WTC11 (cell line): ENCODE measurements around the gene WNK1. TPM values are rescaled to one million over a fixed set of nuclear protein-coding genes. Genes with fewer than 3 reads are reported as not detected.

ENCODE experiments used
- ATAC-seq: fragments of 200-7000 bp; cut with Tn5 transposase; 2 replicates; pipeline ENCODE4 v1.10.0; 2021; ENCODE audit warnings: mild to moderate bottlenecking, moderate library complexity
- CTCF ChIA-PET: fragments of 300-600 bp; sonication (Branson Sonifier 250); formaldehyde crosslinking; loops from one replicate; lab custom pipeline; 2021; ENCODE audit warnings: antibody characterized with exemption; lab: Charles Lee
- POLR2A ChIA-PET: fragments of 350-600 bp; sonication (Branson Sonifier 250); formaldehyde crosslinking; loops from one replicate; lab custom pipeline; 2021; ENCODE audit warnings: antibody characterized with exemption; lab: Charles Lee
- DNase-seq: peaks from one replicate; pipeline ENCODE4 v3.0.0; 2021; ENCODE audit warnings: low spot score
- H3K27ac Mint-ChIP-seq: 2 replicates; pipeline ENCODE4 v1.8.0; 2021; ENCODE audit warnings: mixed read lengths
- H3K27me3 Mint-ChIP-seq: 2 replicates; pipeline ENCODE4 v1.8.0; 2021; ENCODE audit warnings: low read depth, mild to moderate bottlenecking, moderate library complexity, mixed read lengths
- H3K36me3 Mint-ChIP-seq: 2 replicates; pipeline ENCODE4 v1.8.0; 2021; ENCODE audit warnings: mixed read lengths
- H3K4me1 Mint-ChIP-seq: 2 replicates; pipeline ENCODE4 v1.8.0; 2022; ENCODE audit warnings: mixed read lengths
- H3K4me3 Mint-ChIP-seq: 2 replicates; pipeline ENCODE4 v1.8.0; 2021; ENCODE audit warnings: mild to moderate bottlenecking, moderate library complexity, mixed read lengths
- H3K9me3 Mint-ChIP-seq: 2 replicates; pipeline ENCODE4 v1.8.0; 2021; ENCODE audit warnings: mixed read lengths
- ATF1 ChIP-seq: sonication (generic); formaldehyde crosslinking; IDR thresholded peaks from 2 replicates; pipeline ENCODE4 v1.8.1; 2023; ENCODE audit warnings: mild to moderate bottlenecking, moderate library complexity, missing genetic modification reagents
- ELF4 ChIP-seq: sonication (generic); formaldehyde crosslinking; IDR thresholded peaks from 2 replicates; pipeline ENCODE4 v1.8.1; 2022; ENCODE audit warnings: low read depth, mild to moderate bottlenecking, moderate library complexity, missing genetic modification reagents
- FOXP1 ChIP-seq: sonication (generic); formaldehyde crosslinking; IDR thresholded peaks from 2 replicates; pipeline ENCODE4 v1.8.0; 2022; ENCODE audit warnings: missing genetic modification reagents, mild to moderate bottlenecking, moderate library complexity, borderline replicate concordance
- NFYB ChIP-seq: sonication (generic); formaldehyde crosslinking; conservative IDR thresholded peaks from 2 replicates; pipeline ENCODE4 v1.8.0; 2022; ENCODE audit warnings: low read depth, missing genetic modification reagents
- NR1H2 ChIP-seq: sonication (generic); formaldehyde crosslinking; IDR thresholded peaks from 2 replicates; pipeline ENCODE4 v1.9.0; 2021; ENCODE audit warnings: mild to moderate bottlenecking, moderate library complexity, missing genetic modification reagents
- NR2C2 ChIP-seq: sonication (generic); formaldehyde crosslinking; IDR thresholded peaks from 2 replicates; pipeline ENCODE4 v1.8.0; 2022; ENCODE audit warnings: mild to moderate bottlenecking, missing genetic modification reagents
- NR3C1 ChIP-seq: sonication (generic); formaldehyde crosslinking; conservative IDR thresholded peaks from 2 replicates; pipeline ENCODE4 v1.8.1; 2023; ENCODE audit warnings: low read depth, mild to moderate bottlenecking, missing genetic modification reagents
- RELA ChIP-seq: sonication (generic); formaldehyde crosslinking; IDR thresholded peaks from 2 replicates; pipeline ENCODE4 v1.8.1; 2022; ENCODE audit warnings: missing genetic modification reagents, mild to moderate bottlenecking, borderline replicate concordance
- RORB ChIP-seq: fragments of 250-450 bp; sonication (Bioruptor Pico); IDR thresholded peaks from 2 replicates; pipeline ENCODE4 v1.9.0; 2021; ENCODE audit warnings: mild to moderate bottlenecking
- SP1 ChIP-seq: sonication (generic); formaldehyde crosslinking; conservative IDR thresholded peaks from 2 replicates; pipeline ENCODE4 v1.8.1; 2022; ENCODE audit warnings: missing genetic modification reagents
- ZBTB21 ChIP-seq: sonication (generic); formaldehyde crosslinking; IDR thresholded peaks from 2 replicates; pipeline ENCODE4 v1.8.1; 2023; ENCODE audit warnings: mild to moderate bottlenecking, missing genetic modification reagents, borderline replicate concordance
- ZNF416 ChIP-seq: fragments of 250-450 bp; sonication (Bioruptor Pico); IDR thresholded peaks from 2 replicates; pipeline ENCODE4 v1.9.0; 2021; ENCODE audit warnings: mild to moderate bottlenecking, inconsistent platforms
- ZNF423 ChIP-seq: fragments of 250-450 bp; sonication (Bioruptor Pico); IDR thresholded peaks from 2 replicates; pipeline ENCODE4 v2.1.2; 2022; ENCODE audit warnings: mild to moderate bottlenecking, moderate library complexity
- ZNF671 ChIP-seq: fragments of 250-450 bp; sonication (Bioruptor Pico); IDR thresholded peaks from 2 replicates; pipeline ENCODE4 v1.8.0; 2021; ENCODE audit warnings: mild to moderate bottlenecking
- total RNA-seq: library from RNA; stranded (reverse); gene quantifications from 3 replicates; pipeline ENCODE4 v1.2.3, GENCODE V29; 2021
- TF ChIP-seq, protein P1 (sequence below): sonication (generic); formaldehyde crosslinking; conservative IDR thresholded peaks from 2 replicates; pipeline ENCODE4 v1.8.1; 2022; ENCODE audit warnings: mild to moderate bottlenecking, missing genetic modification reagents
- TF ChIP-seq, protein P2 (sequence below): sonication (generic); formaldehyde crosslinking; IDR thresholded peaks from 2 replicates; pipeline ENCODE4 v1.8.0; 2022; ENCODE audit warnings: mild to moderate bottlenecking, missing genetic modification reagents
- TF ChIP-seq, protein P3 (sequence below): sonication (generic); formaldehyde crosslinking; IDR thresholded peaks from 2 replicates; pipeline ENCODE4 v1.8.1; 2023; ENCODE audit warnings: mild to moderate bottlenecking, missing genetic modification reagents, borderline replicate concordance
- TF ChIP-seq, protein P4 (sequence below): sonication (generic); formaldehyde crosslinking; IDR thresholded peaks from 2 replicates; pipeline ENCODE4 v1.8.0; 2022; ENCODE audit warnings: mild to moderate bottlenecking, missing genetic modification reagents
- TF ChIP-seq, protein P5 (sequence below): fragments of 250-450 bp; sonication (Bioruptor Pico); IDR thresholded peaks from 2 replicates; pipeline ENCODE4 v1.9.0; 2021; ENCODE audit warnings: moderate library complexity, mild to moderate bottlenecking, inconsistent platforms, borderline replicate concordance
- TF ChIP-seq, protein P6 (sequence below): sonication (generic); formaldehyde crosslinking; IDR thresholded peaks from 2 replicates; pipeline ENCODE4 v1.8.0; 2022; ENCODE audit warnings: mild to moderate bottlenecking, missing genetic modification reagents
- TF ChIP-seq, protein P7 (sequence below): sonication (generic); formaldehyde crosslinking; IDR thresholded peaks from 2 replicates; pipeline ENCODE4 v1.8.0; 2022; ENCODE audit warnings: mild to moderate bottlenecking, missing genetic modification reagents

The WNK1 gene
- total RNA-seq, 1 experiment from 2014 or later, result 118 TPM

DNA sequence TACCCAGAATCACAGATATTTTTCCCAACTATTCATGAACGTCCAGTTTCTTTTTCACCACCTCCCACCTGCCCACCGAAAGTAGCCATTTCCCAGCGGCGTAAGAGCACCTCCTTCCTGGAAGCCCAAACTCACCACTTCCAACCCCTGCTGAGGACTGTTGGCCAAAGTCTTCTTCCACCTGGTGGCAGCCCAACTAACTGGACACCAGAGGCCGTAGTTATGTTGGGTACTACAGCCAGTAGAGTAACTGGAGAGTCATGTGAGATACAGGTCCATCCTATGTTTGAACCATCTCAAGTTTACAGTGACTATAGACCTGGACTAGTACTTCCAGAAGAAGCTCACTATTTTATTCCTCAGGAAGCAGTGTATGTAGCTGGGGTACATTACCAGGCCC, 115.5 kb downstream of the WNK1 start (continued):
- TF ChIP-seq NR3C1 (CRISPR knock-in tag) (no peak), NR1H2 (CRISPR knock-in tag) (no peak), ELF4 (CRISPR knock-in tag) (no peak), RELA (CRISPR knock-in tag) (no peak), RORB (no peak), ZNF416 (no peak)
- TF ChIP-seq, protein P1, sequence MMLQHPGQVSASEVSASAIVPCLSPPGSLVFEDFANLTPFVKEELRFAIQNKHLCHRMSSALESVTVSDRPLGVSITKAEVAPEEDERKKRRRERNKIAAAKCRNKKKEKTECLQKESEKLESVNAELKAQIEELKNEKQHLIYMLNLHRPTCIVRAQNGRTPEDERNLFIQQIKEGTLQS (CRISPR knock-in tag), result no peak
- TF ChIP-seq, all 79 proteins: peak for 0

DNA sequence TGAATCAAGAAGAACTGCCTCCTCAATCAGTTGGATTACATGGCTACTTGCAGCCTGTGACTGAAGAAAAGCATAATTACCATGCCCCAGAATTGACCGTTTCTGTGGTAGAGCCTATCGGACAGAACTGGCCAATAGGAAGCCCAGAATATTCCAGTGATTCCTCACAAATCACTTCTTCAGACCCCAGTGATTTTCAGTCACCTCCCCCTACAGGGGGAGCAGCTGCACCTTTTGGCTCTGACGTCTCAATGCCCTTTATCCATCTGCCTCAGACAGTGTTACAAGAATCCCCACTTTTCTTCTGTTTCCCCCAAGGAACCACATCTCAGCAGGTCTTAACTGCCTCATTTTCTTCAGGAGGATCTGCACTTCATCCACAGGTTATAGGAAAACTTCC, 116.3 kb downstream of the WNK1 start:
- no peak overlapping the region for H3K4me3 Mint-ChIP-seq
- no peak for TF ChIP-seq FOXP1 (CRISPR knock-in tag)
- TF ChIP-seq, protein P2, sequence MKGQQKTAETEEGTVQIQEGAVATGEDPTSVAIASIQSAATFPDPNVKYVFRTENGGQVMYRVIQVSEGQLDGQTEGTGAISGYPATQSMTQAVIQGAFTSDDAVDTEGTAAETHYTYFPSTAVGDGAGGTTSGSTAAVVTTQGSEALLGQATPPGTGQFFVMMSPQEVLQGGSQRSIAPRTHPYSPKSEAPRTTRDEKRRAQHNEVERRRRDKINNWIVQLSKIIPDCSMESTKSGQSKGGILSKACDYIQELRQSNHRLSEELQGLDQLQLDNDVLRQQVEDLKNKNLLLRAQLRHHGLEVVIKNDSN (CRISPR knock-in tag), result no peak
- TF ChIP-seq, protein P3, sequence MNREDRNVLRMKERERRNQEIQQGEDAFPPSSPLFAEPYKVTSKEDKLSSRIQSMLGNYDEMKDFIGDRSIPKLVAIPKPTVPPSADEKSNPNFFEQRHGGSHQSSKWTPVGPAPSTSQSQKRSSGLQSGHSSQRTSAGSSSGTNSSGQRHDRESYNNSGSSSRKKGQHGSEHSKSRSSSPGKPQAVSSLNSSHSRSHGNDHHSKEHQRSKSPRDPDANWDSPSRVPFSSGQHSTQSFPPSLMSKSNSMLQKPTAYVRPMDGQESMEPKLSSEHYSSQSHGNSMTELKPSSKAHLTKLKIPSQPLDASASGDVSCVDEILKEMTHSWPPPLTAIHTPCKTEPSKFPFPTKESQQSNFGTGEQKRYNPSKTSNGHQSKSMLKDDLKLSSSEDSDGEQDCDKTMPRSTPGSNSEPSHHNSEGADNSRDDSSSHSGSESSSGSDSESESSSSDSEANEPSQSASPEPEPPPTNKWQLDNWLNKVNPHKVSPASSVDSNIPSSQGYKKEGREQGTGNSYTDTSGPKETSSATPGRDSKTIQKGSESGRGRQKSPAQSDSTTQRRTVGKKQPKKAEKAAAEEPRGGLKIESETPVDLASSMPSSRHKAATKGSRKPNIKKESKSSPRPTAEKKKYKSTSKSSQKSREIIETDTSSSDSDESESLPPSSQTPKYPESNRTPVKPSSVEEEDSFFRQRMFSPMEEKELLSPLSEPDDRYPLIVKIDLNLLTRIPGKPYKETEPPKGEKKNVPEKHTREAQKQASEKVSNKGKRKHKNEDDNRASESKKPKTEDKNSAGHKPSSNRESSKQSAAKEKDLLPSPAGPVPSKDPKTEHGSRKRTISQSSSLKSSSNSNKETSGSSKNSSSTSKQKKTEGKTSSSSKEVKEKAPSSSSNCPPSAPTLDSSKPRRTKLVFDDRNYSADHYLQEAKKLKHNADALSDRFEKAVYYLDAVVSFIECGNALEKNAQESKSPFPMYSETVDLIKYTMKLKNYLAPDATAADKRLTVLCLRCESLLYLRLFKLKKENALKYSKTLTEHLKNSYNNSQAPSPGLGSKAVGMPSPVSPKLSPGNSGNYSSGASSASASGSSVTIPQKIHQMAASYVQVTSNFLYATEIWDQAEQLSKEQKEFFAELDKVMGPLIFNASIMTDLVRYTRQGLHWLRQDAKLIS (CRISPR knock-in tag), result no peak
- TF ChIP-seq, protein P4, sequence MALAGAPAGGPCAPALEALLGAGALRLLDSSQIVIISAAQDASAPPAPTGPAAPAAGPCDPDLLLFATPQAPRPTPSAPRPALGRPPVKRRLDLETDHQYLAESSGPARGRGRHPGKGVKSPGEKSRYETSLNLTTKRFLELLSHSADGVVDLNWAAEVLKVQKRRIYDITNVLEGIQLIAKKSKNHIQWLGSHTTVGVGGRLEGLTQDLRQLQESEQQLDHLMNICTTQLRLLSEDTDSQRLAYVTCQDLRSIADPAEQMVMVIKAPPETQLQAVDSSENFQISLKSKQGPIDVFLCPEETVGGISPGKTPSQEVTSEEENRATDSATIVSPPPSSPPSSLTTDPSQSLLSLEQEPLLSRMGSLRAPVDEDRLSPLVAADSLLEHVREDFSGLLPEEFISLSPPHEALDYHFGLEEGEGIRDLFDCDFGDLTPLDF (CRISPR knock-in tag), result no peak
- ATAC-seq (peak; percentile 67), DNase-seq (no peak)
- H3K36me3 Mint-ChIP-seq, result peaks cover 25% of the 10 kb centered on the region
- POLR2A ChIA-PET, result no interaction called here
- no peaks in the 10 kb centered on the region for H3K27me3 Mint-ChIP-seq
- H3K27ac Mint-ChIP-seq, result no peak overlapping the region; the same call in 1 of the 2 replicates
- CTCF ChIA-PET, result interaction anchor here (0.8 kb wide), 1 partner anchor 293 kb away, joined by 3 read pairs; no protein-coding TSS in a partner anchor
- no peaks in the 10 kb centered on the region for H3K4me1 Mint-ChIP-seq
- H3K9me3 Mint-ChIP-seq, result no peaks in the 10 kb centered on the region

DNA sequence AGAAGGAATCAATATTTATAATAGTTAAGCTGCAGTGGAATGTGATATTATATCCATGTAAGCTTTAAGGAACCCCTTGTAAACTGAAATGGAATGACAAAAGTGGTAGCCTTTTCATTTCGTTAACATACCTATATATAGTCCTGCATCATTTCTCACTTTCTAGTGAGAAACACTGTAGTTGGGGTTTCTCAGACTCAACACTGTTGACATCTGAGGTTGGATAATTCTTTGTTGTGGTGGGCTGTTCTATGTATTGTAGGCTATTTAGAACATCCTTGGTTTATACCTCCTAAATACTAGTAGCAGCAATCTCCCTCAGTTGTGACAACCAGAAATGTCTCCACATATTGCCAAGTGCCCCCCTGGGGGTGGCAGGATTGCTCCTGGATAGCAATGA, 118.0 kb downstream of the WNK1 start:
- ATAC-seq, result no peak
- TF ChIP-seq RORB, result no peak
- TF ChIP-seq, protein P1 (CRISPR knock-in tag), result no peak
- TF ChIP-seq ZNF671, result no peak
- no peak for TF ChIP-seq ZBTB21 (CRISPR knock-in tag)
- TF ChIP-seq ATF1 (CRISPR knock-in tag), result no peak
- no peak for TF ChIP-seq ZNF423 (CRISPR knock-in tag)
- TF ChIP-seq, protein P5, sequence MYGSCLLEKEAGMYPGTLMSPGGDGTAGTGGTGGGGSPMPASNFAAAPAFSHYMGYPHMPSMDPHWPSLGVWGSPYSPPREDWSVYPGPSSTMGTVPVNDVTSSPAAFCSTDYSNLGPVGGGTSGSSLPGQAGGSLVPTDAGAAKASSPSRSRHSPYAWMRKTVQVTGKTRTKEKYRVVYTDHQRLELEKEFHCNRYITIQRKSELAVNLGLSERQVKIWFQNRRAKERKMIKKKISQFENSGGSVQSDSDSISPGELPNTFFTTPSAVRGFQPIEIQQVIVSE (CRISPR knock-in tag), result no peak
- TF ChIP-seq, protein P6, sequence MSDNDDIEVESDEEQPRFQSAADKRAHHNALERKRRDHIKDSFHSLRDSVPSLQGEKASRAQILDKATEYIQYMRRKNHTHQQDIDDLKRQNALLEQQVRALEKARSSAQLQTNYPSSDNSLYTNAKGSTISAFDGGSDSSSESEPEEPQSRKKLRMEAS (CRISPR knock-in tag), result no peak
- no peak for TF ChIP-seq NFYB
- TF ChIP-seq NR2C2 (CRISPR knock-in tag), result no peak
- no peak for TF ChIP-seq SP1 (CRISPR knock-in tag)
- TF ChIP-seq, protein P7, sequence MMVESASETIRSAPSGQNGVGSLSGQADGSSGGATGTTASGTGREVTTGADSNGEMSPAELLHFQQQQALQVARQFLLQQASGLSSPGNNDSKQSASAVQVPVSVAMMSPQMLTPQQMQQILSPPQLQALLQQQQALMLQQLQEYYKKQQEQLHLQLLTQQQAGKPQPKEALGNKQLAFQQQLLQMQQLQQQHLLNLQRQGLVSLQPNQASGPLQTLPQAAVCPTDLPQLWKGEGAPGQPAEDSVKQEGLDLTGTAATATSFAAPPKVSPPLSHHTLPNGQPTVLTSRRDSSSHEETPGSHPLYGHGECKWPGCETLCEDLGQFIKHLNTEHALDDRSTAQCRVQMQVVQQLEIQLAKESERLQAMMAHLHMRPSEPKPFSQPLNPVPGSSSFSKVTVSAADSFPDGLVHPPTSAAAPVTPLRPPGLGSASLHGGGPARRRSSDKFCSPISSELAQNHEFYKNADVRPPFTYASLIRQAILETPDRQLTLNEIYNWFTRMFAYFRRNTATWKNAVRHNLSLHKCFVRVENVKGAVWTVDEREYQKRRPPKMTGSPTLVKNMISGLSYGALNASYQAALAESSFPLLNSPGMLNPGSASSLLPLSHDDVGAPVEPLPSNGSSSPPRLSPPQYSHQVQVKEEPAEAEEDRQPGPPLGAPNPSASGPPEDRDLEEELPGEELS, result no peak

More for the DNA sequence above, 118.0 kb downstream of the WNK1 start:
- Mint-ChIP-seq H3K27ac (no peak overlapping the region), H3K36me3 (peaks cover 19% of the 10 kb centered on the region), H3K4me3 (no peak overlapping the region), H3K27me3 (no peaks in the 10 kb centered on the region), H3K9me3 (no peaks in the 10 kb centered on the region), H3K4me1 (no peaks in the 10 kb centered on the region)
- CTCF ChIA-PET, result no interaction called here
- DNase-seq, result no peak
- POLR2A ChIA-PET, result no interaction called here
